Gastrocnemius medialis (tissue), 4 donors: ENCODE measurements around the gene SF3A1. TPM values are rescaled to one million over a fixed set of nuclear protein-coding genes. Genes with fewer than 3 reads are reported as not detected.

Experiments used
- ATAC-seq, 2 donors: fragments of 150-250 bp; one replicate each; pipeline ENCODE4 v1.9.1; 2016
- DNase-seq, 2 donors: peaks; one replicate each; pipeline ENCODE4 v3.0.0-alpha.2; 2019
- H3K27ac ChIP-seq, 4 donors: fragments of 200-600 bp; sonication (generic); 1 replicate in 1 of 4; 2 replicates in 3 of 4; pipeline ENCODE4 v1.5.1; 2016 to 2018; ENCODE audit warnings: mild to moderate bottlenecking in 2 of 4, moderate library complexity in 1 of 4
- H3K27me3 ChIP-seq, 3 donors: fragments of 200-600 bp; sonication (generic) in 2 of 3; 1 replicate in 1 of 3; 2 replicates in 2 of 3; pipeline versions ENCODE4 v1.5.1 to v1.6.0; 2016 to 2019; ENCODE audit warnings: mild to moderate bottlenecking in 1 of 3, moderate library complexity in 1 of 3
- H3K36me3 ChIP-seq, 2 donors: fragments of 200-600 bp; sonication (generic) in 1 of 2; one replicate each; pipeline ENCODE4 v1.5.1; 2017 to 2018
- H3K4me1 ChIP-seq, 2 donors: fragments of 200-600 bp; sonication (generic) in 1 of 2; one replicate each; pipeline ENCODE4 v1.5.1; 2016 to 2017; ENCODE audit warnings: mild to moderate bottlenecking in 2 of 2
- H3K4me3 ChIP-seq, 4 donors: fragments of 200-600 bp; sonication (generic) in 3 of 4; 1 replicate in 1 of 4; 2 replicates in 3 of 4; pipeline ENCODE4 v1.5.1; 2016 to 2019; ENCODE audit warnings: mild to moderate bottlenecking in 2 of 4
- H3K9me3 ChIP-seq, 3 donors: fragments of 200-600 bp; sonication (generic) in 2 of 3; 1 replicate in 1 of 3; 2 replicates in 2 of 3; pipeline ENCODE4 v1.5.1; 2016 to 2019
- POLR2A ChIP-seq, 2 donors: fragments of 450-650 bp; IDR thresholded peaks; one replicate each; pipeline ENCODE4 v1.6.1; 2017; ENCODE audit warnings: antibody characterized with exemption in 2 of 2, mild to moderate bottlenecking in 2 of 2, moderate library complexity in 2 of 2
- in situ Hi-C, 4 donors: fragments of 200-750 bp; cut with MboI; loops; one replicate each; pipeline versions ENCODE4 v1.15.0 to v1.8.0; 2017; ENCODE audit warnings: low sequenced_read_pairs in 4 of 4
- intact Hi-C: fragments of 100-400 bp; cut with DNase I; formaldehyde crosslinking; loops from one replicate; pipeline ENCODE4 v1.15.1; 2023; ENCODE audit warnings: low total_unique reads
- total RNA-seq, 4 donors: library from RNA; depleted of rRNA; stranded (reverse); fragments of >200 nt; gene quantifications; one replicate each; pipeline versions ENCODE4 v1.1.0 to v1.2.3, GENCODE V29; 2016
- TF ChIP-seq, protein P1 (sequence below), 5 experiments: fragments of 450-650 bp in 3 of 5; fragments of 200-600 bp in 2 of 5; sonication (generic) in 2 of 5; IDR thresholded peaks in 4 of 5; conservative IDR thresholded peaks in 1 of 5; 1 replicate in 4 of 5; 2 replicates in 1 of 5; pipeline ENCODE4 v1.5.1; 2016 to 2019; ENCODE audit warnings: antibody characterized with exemption in 5 of 5, mild to moderate bottlenecking in 3 of 5, moderate library complexity in 3 of 5

SF3A1 gene
- total RNA-seq, 4 donors from 2014 or later, result 36.0 to 145 (median 94.5) TPM

DNA sequence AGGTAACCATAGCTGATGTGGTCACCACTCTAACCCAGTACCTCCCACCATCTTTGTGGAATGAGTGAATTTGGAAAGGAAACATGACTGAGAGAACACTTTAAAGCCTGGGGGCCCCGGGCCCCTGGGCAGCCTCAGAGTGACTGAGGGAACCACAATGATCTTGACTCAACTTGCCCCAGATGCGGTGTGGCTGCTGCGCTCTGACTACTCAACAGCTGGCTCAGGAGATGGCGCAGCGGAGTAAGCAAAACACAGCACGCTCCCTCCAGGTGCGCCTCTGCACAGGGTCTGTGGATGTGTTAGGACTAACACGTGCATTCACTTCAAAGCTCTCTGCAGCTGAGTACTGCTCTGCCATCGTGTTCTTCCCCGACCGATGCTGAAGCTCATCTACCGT, 24.6 kb upstream of the SF3A1 start:
- Histone ChIP-seq H3K9me3 (no peaks in the 10 kb centered on the region), H3K36me3 (peaks cover 0 to 57% of the 10 kb centered on the region in 2 donors), H3K27ac (no peak overlapping the region), H3K27me3 (no peaks in the 10 kb centered on the region), H3K4me1 (peaks cover under 1 to 2% of the 10 kb centered on the region in 2 donors), H3K4me3 (no peak overlapping the region)
- ATAC-seq (no peak), DNase-seq (no peak)
- in situ Hi-C loops (loop anchor here (10.0 to 25.0 kb wide), 3 partner anchors 96 to 269 kb away; partner anchors contain the start of genes CASTOR1 (in 1 of the 4) and OSM (in 1 of the 4)), intact Hi-C loops (no loop called here)
- TF ChIP-seq, protein P1, sequence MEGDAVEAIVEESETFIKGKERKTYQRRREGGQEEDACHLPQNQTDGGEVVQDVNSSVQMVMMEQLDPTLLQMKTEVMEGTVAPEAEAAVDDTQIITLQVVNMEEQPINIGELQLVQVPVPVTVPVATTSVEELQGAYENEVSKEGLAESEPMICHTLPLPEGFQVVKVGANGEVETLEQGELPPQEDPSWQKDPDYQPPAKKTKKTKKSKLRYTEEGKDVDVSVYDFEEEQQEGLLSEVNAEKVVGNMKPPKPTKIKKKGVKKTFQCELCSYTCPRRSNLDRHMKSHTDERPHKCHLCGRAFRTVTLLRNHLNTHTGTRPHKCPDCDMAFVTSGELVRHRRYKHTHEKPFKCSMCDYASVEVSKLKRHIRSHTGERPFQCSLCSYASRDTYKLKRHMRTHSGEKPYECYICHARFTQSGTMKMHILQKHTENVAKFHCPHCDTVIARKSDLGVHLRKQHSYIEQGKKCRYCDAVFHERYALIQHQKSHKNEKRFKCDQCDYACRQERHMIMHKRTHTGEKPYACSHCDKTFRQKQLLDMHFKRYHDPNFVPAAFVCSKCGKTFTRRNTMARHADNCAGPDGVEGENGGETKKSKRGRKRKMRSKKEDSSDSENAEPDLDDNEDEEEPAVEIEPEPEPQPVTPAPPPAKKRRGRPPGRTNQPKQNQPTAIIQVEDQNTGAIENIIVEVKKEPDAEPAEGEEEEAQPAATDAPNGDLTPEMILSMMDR (IDR thresholded peaks at IDR 0.05 in 4 of 5, conservative IDR thresholded peaks at IDR 0.05 in 1 of 5), result no peak
- TF ChIP-seq POLR2A (IDR thresholded peaks at IDR 0.05), result no peak

DNA sequence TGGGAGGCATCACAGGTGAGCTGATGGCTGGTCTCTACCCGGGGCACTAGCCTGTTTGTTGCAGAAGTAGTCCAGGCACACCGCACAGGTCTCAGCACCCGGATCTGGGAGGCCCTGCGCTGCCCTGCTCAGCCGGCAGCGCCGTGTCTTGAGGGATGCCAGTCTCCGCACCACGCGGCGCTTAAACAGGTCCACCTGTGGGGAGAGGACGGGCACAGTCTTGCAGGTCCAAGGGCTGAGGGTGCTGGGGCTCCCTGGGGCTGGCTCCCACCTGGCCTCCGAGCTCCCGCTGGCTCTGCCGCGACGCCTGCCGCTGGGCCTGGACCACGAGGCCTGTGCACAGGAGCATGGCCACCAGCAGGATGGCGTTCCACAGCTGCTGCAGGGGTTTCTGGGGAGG, 23.3 kb upstream of the SF3A1 start:
- Histone ChIP-seq H3K4me3 (no peak overlapping the region), H3K27me3 (no peaks in the 10 kb centered on the region), H3K36me3 (peaks cover 0 to 57% of the 10 kb centered on the region in 2 donors), H3K27ac (no peak overlapping the region), H3K9me3 (no peaks in the 10 kb centered on the region), H3K4me1 (no peaks in the 10 kb centered on the region)
- TF ChIP-seq POLR2A (IDR thresholded peaks at IDR 0.05), result no peak
- TF ChIP-seq, protein P1 (IDR thresholded peaks at IDR 0.05 in 4 of 5, conservative IDR thresholded peaks at IDR 0.05 in 1 of 5), result no peak
- in situ Hi-C loops, result loop anchor here (10.0 to 25.0 kb wide), 3 partner anchors 95 to 268 kb away; partner anchors contain the start of genes CASTOR1 (in 1 of the 4) and OSM (in 1 of the 4)
- intact Hi-C loops, result no loop called here
- ATAC-seq, result no peak
- DNase-seq, result no peak

GRCh38 chr22:30375312-30375849, 18.7 kb upstream of the SF3A1 start:
- Histone ChIP-seq H3K27me3 (no peaks in the 10 kb centered on the region), H3K4me3 (no peak overlapping the region), H3K27ac (no peak overlapping the region), H3K9me3 (no peaks in the 10 kb centered on the region), H3K36me3 (peaks cover 0 to 24% of the 10 kb centered on the region in 2 donors), H3K4me1 (no peaks in the 10 kb centered on the region)
- no peak for ATAC-seq
- intact Hi-C loops (no loop called here), in situ Hi-C loops (loop anchor here (25.0 kb wide), 1 partner anchor 263 kb away; no protein-coding TSS in a partner anchor)
- DNase-seq, result no peak
- no peak for TF ChIP-seq POLR2A (IDR thresholded peaks at IDR 0.05)
- TF ChIP-seq, protein P1 (IDR thresholded peaks at IDR 0.05 in 4 of 5, conservative IDR thresholded peaks at IDR 0.05 in 1 of 5), result no peak

DNA sequence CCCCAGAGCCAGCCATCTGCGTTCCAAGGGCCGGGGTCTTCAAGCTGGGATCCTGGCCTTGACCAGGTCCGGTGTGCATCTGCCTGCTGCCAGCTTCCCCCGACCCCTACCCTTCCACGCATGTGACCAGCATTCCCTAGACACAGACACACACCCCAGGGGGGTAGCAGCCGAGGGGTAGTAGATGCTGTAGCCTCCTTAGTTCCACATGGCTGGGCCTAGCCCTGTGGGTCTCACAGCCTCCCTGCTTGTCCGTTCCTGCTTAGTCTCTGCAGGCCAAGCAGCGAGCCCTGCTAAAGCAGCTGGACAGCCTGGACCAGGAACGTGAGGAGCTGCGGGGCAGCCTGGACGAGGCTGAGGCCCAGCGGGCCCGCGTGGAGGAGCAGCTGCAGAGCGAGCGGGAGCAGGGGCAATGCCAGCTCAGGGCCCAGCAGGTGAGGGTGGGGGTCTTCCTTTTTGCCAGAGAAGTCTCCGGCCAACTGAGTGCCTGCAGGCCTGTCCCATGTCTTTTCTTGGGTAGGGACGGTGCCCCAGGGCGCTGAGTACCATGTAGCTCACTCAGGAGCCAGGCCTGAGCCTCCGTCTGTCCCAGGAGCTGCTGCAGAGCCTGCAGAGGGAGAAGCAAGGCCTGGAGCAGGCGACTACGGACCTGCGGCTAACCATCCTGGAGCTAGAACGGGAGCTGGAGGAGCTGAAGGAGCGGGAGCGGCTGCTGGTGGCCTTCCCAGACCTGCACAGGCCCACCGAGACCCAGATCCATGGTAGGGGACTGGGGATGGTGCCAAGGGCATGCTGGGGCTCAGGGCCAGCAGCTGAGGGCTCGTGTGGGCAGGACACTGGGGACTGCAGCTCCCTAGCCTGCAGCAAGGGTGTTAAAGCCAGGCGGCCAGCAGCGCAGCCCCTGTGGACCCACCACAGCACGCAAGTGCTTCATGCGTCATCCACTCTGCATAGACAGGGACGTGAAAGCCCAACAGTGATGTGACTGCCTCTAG, 16.9 kb upstream of the SF3A1 start:
- DNase-seq, result no peak
- TF ChIP-seq POLR2A (IDR thresholded peaks at IDR 0.05), result no peak
- TF ChIP-seq, protein P1 (IDR thresholded peaks at IDR 0.05 in 4 of 5, conservative IDR thresholded peaks at IDR 0.05 in 1 of 5), result no peak
- no peak for ATAC-seq
- Histone ChIP-seq H3K9me3 (no peaks in the 10 kb centered on the region), H3K36me3 (peaks cover 0 to 10% of the 10 kb centered on the region in 2 donors), H3K4me3 (no peak overlapping the region), H3K27me3 (no peaks in the 10 kb centered on the region), H3K4me1 (no peaks in the 10 kb centered on the region), H3K27ac (no peak overlapping the region)
- in situ Hi-C loops (no loop called here), intact Hi-C loops (no loop called here)
